HCT116 (cell line): ENCODE data around the gene EHD1. TPM values are rescaled to one million over a fixed set of nuclear protein-coding genes. Genes with fewer than 3 reads are reported as not detected.
A peak's percentile ranks its signal among the peaks of the same experiment; 100 is the strongest.

Source experiments
- ATAC-seq: fragments of 200-7000 bp; cut with Tn5 transposase; 2 replicates; pipeline ENCODE4 v1.9.1; 2020; ENCODE audit warnings: mild to moderate bottlenecking, moderate library complexity
- BruUV-seq: library from RNA; stranded (reverse); fragments of 400-500 nt; replicated peaks from 2 replicates; lab custom pipeline; 2021; lab: Mats Ljungman, UMichigan
- CTCF ChIA-PET: fragments of 300-600 bp; sonication (Branson Sonifier 250); formaldehyde crosslinking; loops from one replicate; lab custom pipeline; 2021; ENCODE audit warnings: antibody characterized with exemption; lab: Charles Lee
- POLR2A ChIA-PET: fragments of 300-600, 350-600 bp; sonication (Branson Sonifier 250); formaldehyde crosslinking; loops from one replicate; lab custom pipeline; 2021; ENCODE audit warnings: antibody characterized with exemption; lab: Charles Lee
- RAD21 ChIA-PET, 2 experiments: fragments of 300-600 bp; sonication (Branson Sonifier 250); formaldehyde crosslinking; loops; one replicate each; lab custom pipeline; 2023; ENCODE audit warnings: low total read pairs in 2 of 2; ENCODE audit not compliant: uncharacterized antibody in 2 of 2, unreplicated experiment in 2 of 2, low non-redundant PET in 1 of 2; lab: Charles Lee
- DNase-seq: peaks from one replicate; pipeline ENCODE4 v3.0.0-alpha.2; 2010; ENCODE audit warnings: low read depth, low spot score
- H2AFZ ChIP-seq: fragments of 200-600 bp; shearing (Covaris generic), sonication (generic); 2 replicates; pipeline ENCODE4 v1.6.1; 2017; ENCODE audit warnings: low read depth, mixed run types, mixed read lengths, antibody characterized with exemption, low read length; ENCODE audit not compliant: poor library complexity, severe bottlenecking
- H3K27ac ChIP-seq: 2 replicates; pipeline ENCODE4 v1.5.1; 2012; ENCODE audit warnings: low read depth, low read length
- H3K27me3 ChIP-seq: fragments of 200-600 bp; sonication (generic); 2 replicates; pipeline ENCODE4 v1.6.1; 2016; ENCODE audit warnings: mixed run types, low read length, mixed read lengths; ENCODE audit not compliant: insufficient read depth
- H3K36me3 ChIP-seq, 2 experiments: fragments of 200-500 bp in 1 of 2; fragments of 200-600 bp in 1 of 2; sonication (Bioruptor generic) in 1 of 2; sonication (generic) in 1 of 2; 2 replicates each; pipeline versions ENCODE4 v1.5.1 to v1.6.1; 2014 to 2016; ENCODE audit warnings: low read length in 2 of 2, inconsistent platforms in 1 of 2, mixed read lengths in 1 of 2, mixed run types in 1 of 2; ENCODE audit not compliant: insufficient read depth in 2 of 2, control insufficient read depth in 1 of 2
- H3K4me1 ChIP-seq, 2 experiments: fragments of 200-600 bp in 1 of 2; sonication (generic) in 1 of 2; 2 replicates each; pipeline versions ENCODE4 v1.5.1 to v1.6.1; 2012 to 2017; ENCODE audit warnings: low read length in 2 of 2, inconsistent platforms in 1 of 2, mild to moderate bottlenecking in 1 of 2, mixed read lengths in 1 of 2, mixed run types in 1 of 2, moderate library complexity in 1 of 2; ENCODE audit not compliant: insufficient read depth in 2 of 2, control insufficient read depth in 1 of 2
- H3K4me2 ChIP-seq: fragments of 200-600 bp; sonication (generic); 2 replicates; pipeline ENCODE4 v1.6.1; 2017; ENCODE audit warnings: mixed run types, low read length, mixed read lengths
- H3K4me3 ChIP-seq, 2 experiments: fragments of 200-600 bp in 1 of 2; sonication (generic) in 1 of 2; replicated peaks in 1 of 2; 2 replicates each; pipeline ENCODE4 v1.5.1; 2011 to 2016; ENCODE audit warnings: low read length in 2 of 2, control low read depth in 1 of 2, low read depth in 1 of 2, mild to moderate bottlenecking in 1 of 2, mixed read lengths in 1 of 2, mixed run types in 1 of 2
- H3K79me2 ChIP-seq: fragments of 200-600 bp; sonication (generic); 2 replicates; pipeline ENCODE4 v1.6.1; 2017; ENCODE audit warnings: mild to moderate bottlenecking, mixed run types, low read length, moderate library complexity, mixed read lengths; ENCODE audit not compliant: insufficient read depth
- H3K9ac ChIP-seq: fragments of 200-600 bp; sonication (generic); 2 replicates; pipeline ENCODE4 v1.6.1; 2016; ENCODE audit warnings: low read length, mixed read lengths
- H3K9me2 ChIP-seq: fragments of 200-600 bp; sonication (generic), shearing (Covaris generic); 2 replicates; pipeline ENCODE4 v1.6.1; 2017; ENCODE audit warnings: mixed run types, mild to moderate bottlenecking, moderate library complexity; ENCODE audit not compliant: insufficient read depth
- H3K9me3 ChIP-seq, 2 experiments: fragments of 200-500 bp in 1 of 2; fragments of 200-600 bp in 1 of 2; sonication (Bioruptor generic) in 1 of 2; sonication (generic) in 1 of 2; 2 replicates each; pipeline ENCODE4 v1.6.1; 2014 to 2017; ENCODE audit warnings: low read length in 2 of 2, mixed read lengths in 2 of 2, inconsistent platforms in 1 of 2, low read depth in 1 of 2, mild to moderate bottlenecking in 1 of 2, mixed run types in 1 of 2, moderate library complexity in 1 of 2; ENCODE audit not compliant: control insufficient read depth in 1 of 2, insufficient read depth in 1 of 2
- H4K20me1 ChIP-seq: fragments of 200-600 bp; sonication (generic), shearing (Covaris generic); 2 replicates; pipeline ENCODE4 v1.6.1; 2017; ENCODE audit warnings: mixed run types, mild to moderate bottlenecking, moderate library complexity; ENCODE audit not compliant: insufficient read depth
- CBX3 ChIP-seq: IDR thresholded peaks from 2 replicates; pipeline ENCODE4 v1.6.1; 2012; ENCODE audit warnings: low read depth
- ELF1 ChIP-seq: IDR thresholded peaks from 2 replicates; pipeline ENCODE4 v1.6.1; 2012; ENCODE audit warnings: low read depth, borderline replicate concordance
- EZH2 ChIP-seq: fragments of 200-600 bp; sonication (generic); IDR thresholded peaks from 2 replicates; pipeline ENCODE4 v1.6.1; 2017; ENCODE audit warnings: antibody characterized with exemption, mixed run types
- FOSL1 ChIP-seq: IDR thresholded peaks from 2 replicates; pipeline ENCODE4 v1.6.1; 2012; ENCODE audit warnings: low read depth
- POLR2AphosphoS5 ChIP-seq: IDR thresholded peaks from 2 replicates; pipeline ENCODE4 v1.6.1; 2011; ENCODE audit warnings: mild to moderate bottlenecking, low read depth, low read length, moderate library complexity
- RAD21 ChIP-seq: IDR thresholded peaks from 2 replicates; pipeline ENCODE4 v1.6.1; 2012; ENCODE audit warnings: low read depth, mild to moderate bottlenecking
- SP1 ChIP-seq: IDR thresholded peaks from 2 replicates; pipeline ENCODE4 v1.6.1; 2012; ENCODE audit warnings: low read depth
- YY1 ChIP-seq: IDR thresholded peaks from 2 replicates; pipeline ENCODE4 v1.6.1; 2011; ENCODE audit warnings: low read length, low read depth, moderate library complexity, mild to moderate bottlenecking; ENCODE audit not compliant: insufficient replicate concordance; ENCODE audit errors: extremely low read depth
- ZNF274 ChIP-seq: fragments of 200-500 bp; sonication (Bioruptor generic); IDR thresholded peaks from 2 replicates; pipeline ENCODE4 v1.6.1; 2014; ENCODE audit warnings: mild to moderate bottlenecking, low read depth, low read length, inconsistent platforms
- intact Hi-C: fragments of 100-400 bp; cut with micrococcal nuclease; formaldehyde crosslinking; loops from 2 replicates; pipeline ENCODE4 v1.10.0; 2022
- total RNA-seq: library from RNA; stranded (reverse); gene quantifications from one replicate; pipeline ENCODE4 v1.2.1, GENCODE V29; 2021; ENCODE audit not compliant: unreplicated experiment
- TF ChIP-seq, protein P1 (sequence below): IDR thresholded peaks from 2 replicates; pipeline ENCODE4 v1.6.1; 2012
- TF ChIP-seq, protein P2 (sequence below): IDR thresholded peaks from 2 replicates; pipeline ENCODE4 v1.6.1; 2012; ENCODE audit warnings: low read depth

EHD1 gene
- total RNA-seq, 1 experiment from 2014 or later = 48.1 TPM

DNA sequence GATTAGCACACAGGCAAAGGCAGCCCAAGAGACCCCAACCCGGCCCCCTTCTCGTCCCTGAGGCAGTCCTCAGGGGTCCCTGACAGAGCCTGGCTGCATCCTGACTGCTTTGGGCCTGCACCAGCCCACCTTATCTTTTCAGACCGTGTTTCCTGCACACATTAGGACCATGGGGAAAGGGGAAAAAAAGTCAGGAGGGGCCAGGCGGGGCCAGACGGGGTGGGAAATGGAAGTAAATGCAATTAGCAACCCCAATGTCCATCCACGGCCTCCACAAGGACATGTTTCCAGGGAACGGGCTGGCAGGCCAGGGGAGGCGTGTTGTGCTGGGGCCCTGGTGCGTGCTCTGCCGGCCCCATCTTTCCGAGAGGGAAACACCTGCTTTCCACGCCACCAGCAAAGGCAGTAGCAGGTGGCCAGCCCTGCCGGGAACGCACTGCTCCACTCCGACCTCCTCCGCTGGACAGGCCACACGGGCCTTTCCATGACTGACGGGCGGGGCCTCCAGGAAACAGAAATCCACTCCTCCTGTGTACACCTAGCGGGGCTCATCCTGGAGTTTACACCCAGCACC, 7.4 kb downstream of the EHD1 start:
- H3K27ac ChIP-seq = peak overlapping the region; percentile 27; the same call in 1 of the 2 replicates
- H3K9ac ChIP-seq = no peak overlapping the region
- H3K9me3 ChIP-seq = no peaks in the 10 kb centered on the region
- no peak overlapping the region for H3K4me3 ChIP-seq
- H3K36me3 ChIP-seq = peaks cover 25 to 52% of the 10 kb centered on the region in 2 experiments
- no peak overlapping the region for H2AFZ ChIP-seq
- RAD21 ChIA-PET = no interaction called here
- intact Hi-C loops = no loop called here
- POLR2A ChIA-PET = no interaction called here
- peaks cover 8 to 61% of the 10 kb centered on the region in 2 experiments for H3K4me1 ChIP-seq
- no peaks in the 10 kb centered on the region for H3K9me2 ChIP-seq
- no peaks in the 10 kb centered on the region for H3K27me3 ChIP-seq
- DNase-seq (no peak), ATAC-seq (no peak)
- H4K20me1 ChIP-seq = no peaks in the 10 kb centered on the region
- BruUV-seq = no TSS peak
- CTCF ChIA-PET = no interaction called here
- peaks cover 93% of the 10 kb centered on the region for H3K79me2 ChIP-seq
- no peak overlapping the region for H3K4me2 ChIP-seq
- TF ChIP-seq POLR2AphosphoS5 (no peak), ELF1 (no peak), FOSL1 (no peak), ZNF274 (no peak), EZH2 (no peak), RAD21 (no peak), YY1 (no peak), CBX3 (no peak), SP1 (no peak)
- TF ChIP-seq, protein P1, sequence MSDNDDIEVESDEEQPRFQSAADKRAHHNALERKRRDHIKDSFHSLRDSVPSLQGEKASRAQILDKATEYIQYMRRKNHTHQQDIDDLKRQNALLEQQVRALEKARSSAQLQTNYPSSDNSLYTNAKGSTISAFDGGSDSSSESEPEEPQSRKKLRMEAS = no peak
- TF ChIP-seq, protein P2, sequence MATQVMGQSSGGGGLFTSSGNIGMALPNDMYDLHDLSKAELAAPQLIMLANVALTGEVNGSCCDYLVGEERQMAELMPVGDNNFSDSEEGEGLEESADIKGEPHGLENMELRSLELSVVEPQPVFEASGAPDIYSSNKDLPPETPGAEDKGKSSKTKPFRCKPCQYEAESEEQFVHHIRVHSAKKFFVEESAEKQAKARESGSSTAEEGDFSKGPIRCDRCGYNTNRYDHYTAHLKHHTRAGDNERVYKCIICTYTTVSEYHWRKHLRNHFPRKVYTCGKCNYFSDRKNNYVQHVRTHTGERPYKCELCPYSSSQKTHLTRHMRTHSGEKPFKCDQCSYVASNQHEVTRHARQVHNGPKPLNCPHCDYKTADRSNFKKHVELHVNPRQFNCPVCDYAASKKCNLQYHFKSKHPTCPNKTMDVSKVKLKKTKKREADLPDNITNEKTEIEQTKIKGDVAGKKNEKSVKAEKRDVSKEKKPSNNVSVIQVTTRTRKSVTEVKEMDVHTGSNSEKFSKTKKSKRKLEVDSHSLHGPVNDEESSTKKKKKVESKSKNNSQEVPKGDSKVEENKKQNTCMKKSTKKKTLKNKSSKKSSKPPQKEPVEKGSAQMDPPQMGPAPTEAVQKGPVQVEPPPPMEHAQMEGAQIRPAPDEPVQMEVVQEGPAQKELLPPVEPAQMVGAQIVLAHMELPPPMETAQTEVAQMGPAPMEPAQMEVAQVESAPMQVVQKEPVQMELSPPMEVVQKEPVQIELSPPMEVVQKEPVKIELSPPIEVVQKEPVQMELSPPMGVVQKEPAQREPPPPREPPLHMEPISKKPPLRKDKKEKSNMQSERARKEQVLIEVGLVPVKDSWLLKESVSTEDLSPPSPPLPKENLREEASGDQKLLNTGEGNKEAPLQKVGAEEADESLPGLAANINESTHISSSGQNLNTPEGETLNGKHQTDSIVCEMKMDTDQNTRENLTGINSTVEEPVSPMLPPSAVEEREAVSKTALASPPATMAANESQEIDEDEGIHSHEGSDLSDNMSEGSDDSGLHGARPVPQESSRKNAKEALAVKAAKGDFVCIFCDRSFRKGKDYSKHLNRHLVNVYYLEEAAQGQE = no peak
